GM12873 (cell line): Measurements from ENCODE around the gene MREG.

ENCODE experiments used
- CTCF ChIP-seq: IDR thresholded peaks from 2 replicates; pipeline ENCODE4 v1.5.1; 2012; ENCODE audit warnings: low read depth, mild to moderate bottlenecking, moderate library complexity, low read length, control low read depth; ENCODE audit not compliant: insufficient read depth; ENCODE audit errors: missing control alignments

MREG gene

GRCh38 chr2:216033403-216033802 is 20.1 kb upstream of the MREG start:
- TF ChIP-seq CTCF = no peak

GRCh38 chr2:216031960-216032689 is 18.8 kb upstream of the MREG start:
- no peak for TF ChIP-seq CTCF

- TF ChIP-seq CTCF = no peak
Observed at GRCh38 chr2:216030216-216030615, 16.9 kb upstream of the MREG start.

GRCh38 chr2:216029416-216030129 is 16.2 kb upstream of the MREG start:
- no peak for TF ChIP-seq CTCF

GRCh38 chr2:216024779-216025336 is 11.5 kb upstream of the MREG start:
- TF ChIP-seq CTCF = no peak

GRCh38 chr2:216023055-216023648 is 9.8 kb upstream of the MREG start:
- TF ChIP-seq CTCF = peak; percentile 65

GRCh38 chr2:216021768-216022565 is 8.6 kb upstream of the MREG start:
- no peak for TF ChIP-seq CTCF
